Liver (tissue), 9 donors: ENCODE results near the gene SLC25A13. TPM values are rescaled to one million over a fixed set of nuclear protein-coding genes. Genes with fewer than 3 reads are reported as not detected.

Experiments used
- DNase-seq: peaks from one replicate; pipeline ENCODE4 v3.0.0-alpha.2; 2017; ENCODE audit warnings: low spot score
- H3K27ac ChIP-seq, 2 donors: one replicate each; pipeline ENCODE4 v1.7.0; 2013; ENCODE audit warnings: inconsistent platforms in 2 of 2, low read length in 2 of 2, control low read depth in 1 of 2, low read depth in 1 of 2, mild to moderate bottlenecking in 1 of 2
- H3K27me3 ChIP-seq, 4 donors: one replicate each; pipeline versions ENCODE4 v1.6.1 to v1.7.0; 2013; ENCODE audit warnings: low read length in 3 of 4, inconsistent platforms in 1 of 4, mild to moderate bottlenecking in 1 of 4, moderate library complexity in 1 of 4; ENCODE audit not compliant: control insufficient read depth in 4 of 4, insufficient read depth in 4 of 4
- H3K36me3 ChIP-seq, 4 donors: one replicate each; pipeline versions ENCODE4 v1.6.1 to v1.7.0; 2013; ENCODE audit warnings: low read length in 3 of 4, mild to moderate bottlenecking in 3 of 4, low read depth in 1 of 4, moderate library complexity in 1 of 4; ENCODE audit not compliant: control insufficient read depth in 4 of 4, insufficient read depth in 3 of 4
- H3K4me1 ChIP-seq, 4 donors: one replicate each; pipeline versions ENCODE4 v1.6.1 to v1.7.0; 2013; ENCODE audit warnings: low read length in 3 of 4, mild to moderate bottlenecking in 3 of 4, moderate library complexity in 1 of 4; ENCODE audit not compliant: control insufficient read depth in 4 of 4, insufficient read depth in 4 of 4
- H3K4me3 ChIP-seq, 3 donors: one replicate each; pipeline versions ENCODE4 v1.6.1 to v1.7.0; 2013; ENCODE audit warnings: low read length in 3 of 3, control low read depth in 1 of 3, low read depth in 1 of 3, mild to moderate bottlenecking in 1 of 3
- H3K9ac ChIP-seq, 2 donors: one replicate each; pipeline ENCODE4 v1.7.0; 2013; ENCODE audit warnings: low read length in 2 of 2, mild to moderate bottlenecking in 2 of 2, moderate library complexity in 2 of 2, control low read depth in 1 of 2, low read depth in 1 of 2
- H3K9me3 ChIP-seq, 4 donors: one replicate each; pipeline versions ENCODE4 v1.6.1 to v1.7.0; 2013; ENCODE audit warnings: low read length in 3 of 4; ENCODE audit not compliant: control insufficient read depth in 4 of 4
- ATF3 ChIP-seq: IDR thresholded peaks from 2 replicates; pipeline ENCODE4 v1.6.1; 2016; ENCODE audit warnings: antibody characterized with exemption
- CTCF ChIP-seq: fragments of 150-350 bp; IDR thresholded peaks from 2 replicates; pipeline ENCODE4 v1.5.1; 2017; ENCODE audit warnings: improper control_type of control experiment, low read depth, low read length; ENCODE audit not compliant: missing input control
- EGR1 ChIP-seq, 2 donors: IDR thresholded peaks; 2 replicates each; pipeline ENCODE4 v1.6.1; 2016 to 2018; ENCODE audit warnings: antibody characterized with exemption in 2 of 2, low read depth in 2 of 2
- FOXA1 ChIP-seq: IDR thresholded peaks from 2 replicates; pipeline ENCODE4 v1.6.1; 2016; ENCODE audit warnings: antibody characterized with exemption
- FOXA2 ChIP-seq: IDR thresholded peaks from 2 replicates; pipeline ENCODE4 v1.6.1; 2016; ENCODE audit warnings: antibody characterized with exemption
- GABPA ChIP-seq, 2 donors: IDR thresholded peaks in 1 of 2; conservative IDR thresholded peaks in 1 of 2; 2 replicates each; pipeline ENCODE4 v1.6.1; 2016; ENCODE audit warnings: antibody characterized with exemption in 2 of 2, mild to moderate bottlenecking in 1 of 2, moderate library complexity in 1 of 2
- HNF4A ChIP-seq, 2 donors: conservative IDR thresholded peaks; 2 replicates each; pipeline ENCODE4 v1.6.1; 2016; ENCODE audit warnings: antibody characterized with exemption in 2 of 2, mild to moderate bottlenecking in 2 of 2
- HNF4G ChIP-seq: IDR thresholded peaks from 2 replicates; pipeline ENCODE4 v1.6.1; 2016; ENCODE audit warnings: antibody characterized with exemption
- JUND ChIP-seq, 2 donors: IDR thresholded peaks; 2 replicates each; pipeline ENCODE4 v1.6.1; 2016; ENCODE audit warnings: antibody characterized with exemption in 2 of 2
- NR2F2 ChIP-seq: IDR thresholded peaks from 2 replicates; pipeline ENCODE4 v1.6.1; 2016; ENCODE audit warnings: antibody characterized with exemption
- RAD21 ChIP-seq, 2 donors: IDR thresholded peaks; 2 replicates each; pipeline ENCODE4 v1.6.1; 2016; ENCODE audit warnings: antibody characterized with exemption in 2 of 2, mild to moderate bottlenecking in 2 of 2
- RXRA ChIP-seq, 2 donors: IDR thresholded peaks; 2 replicates each; pipeline ENCODE4 v1.6.1; 2017 to 2018; ENCODE audit warnings: antibody characterized with exemption in 2 of 2, mild to moderate bottlenecking in 1 of 2
- SP1 ChIP-seq: IDR thresholded peaks from 2 replicates; pipeline ENCODE4 v1.6.1; 2018; ENCODE audit warnings: antibody characterized with exemption, mild to moderate bottlenecking
- TAF1 ChIP-seq: conservative IDR thresholded peaks from 2 replicates; pipeline ENCODE4 v1.6.1; 2016; ENCODE audit warnings: antibody characterized with exemption, mild to moderate bottlenecking
- YY1 ChIP-seq: IDR thresholded peaks from 2 replicates; pipeline ENCODE4 v1.6.1; 2016; ENCODE audit warnings: antibody characterized with exemption, mild to moderate bottlenecking
- ZBTB33 ChIP-seq: IDR thresholded peaks from 2 replicates; pipeline ENCODE4 v1.6.1; 2016; ENCODE audit warnings: antibody characterized with exemption
- WGBS: extraction: QIAGEN DNeasy Blood & Tissue Kit; methylation state at CpG from one replicate; pipeline ENCODE4 v1.1.7; 2013; 5-methylcytosine and 5-hydroxymethylcytosine counted together
- polyA plus RNA-seq, 2 donors: library from polyadenylated mRNA; stranded (reverse) in 1 of 2; unstranded in 1 of 2; fragments of 200-250 nt in 1 of 2; fragments of >200 nt in 1 of 2; fragmentation: Nextera tagmentation in 1 of 2; extraction: Ambion mirVana in 1 of 2; gene quantifications; one replicate each; pipeline versions ENCODE4 v1.2.1 to v1.2.3, GENCODE V29; 2013 to 2015
- total RNA-seq, 2 donors: library from RNA; depleted of rRNA; stranded (reverse); fragments of >200 nt; gene quantifications; one replicate each; pipeline ENCODE4 v1.2.3, GENCODE V29; 2014
- TF ChIP-seq, protein P1 (sequence below): IDR thresholded peaks from 2 replicates; pipeline ENCODE4 v1.6.1; 2016; ENCODE audit warnings: antibody characterized with exemption, mild to moderate bottlenecking
- TF ChIP-seq, protein P2 (sequence below): IDR thresholded peaks from 2 replicates; pipeline ENCODE4 v1.6.1; 2016; ENCODE audit warnings: antibody characterized with exemption
- donor health status: healthy.
- donor health status: healthy.
- donor health status: healthy.
- donor health status: healthy.
- donor health status: healthy.

SLC25A13 gene
- total and polyA plus RNA-seq, 4 donors: 45.6 to 116 (median 63.9) TPM

- Histone ChIP-seq H3K4me3 (no peak overlapping the region), H3K9ac (no peak overlapping the region), H3K4me1 (peaks cover 2 to 22% (median 4%) of the 10 kb centered on the region in 4 donors), H3K27me3 (no peaks in the 10 kb centered on the region), H3K9me3 (no peaks in the 10 kb centered on the region), H3K27ac (no peak overlapping the region), H3K36me3 (no peaks in the 10 kb centered on the region)
- WGBS: 81% methylated on average over 3 of the region's 3 CpGs
- TF ChIP-seq, protein P1, sequence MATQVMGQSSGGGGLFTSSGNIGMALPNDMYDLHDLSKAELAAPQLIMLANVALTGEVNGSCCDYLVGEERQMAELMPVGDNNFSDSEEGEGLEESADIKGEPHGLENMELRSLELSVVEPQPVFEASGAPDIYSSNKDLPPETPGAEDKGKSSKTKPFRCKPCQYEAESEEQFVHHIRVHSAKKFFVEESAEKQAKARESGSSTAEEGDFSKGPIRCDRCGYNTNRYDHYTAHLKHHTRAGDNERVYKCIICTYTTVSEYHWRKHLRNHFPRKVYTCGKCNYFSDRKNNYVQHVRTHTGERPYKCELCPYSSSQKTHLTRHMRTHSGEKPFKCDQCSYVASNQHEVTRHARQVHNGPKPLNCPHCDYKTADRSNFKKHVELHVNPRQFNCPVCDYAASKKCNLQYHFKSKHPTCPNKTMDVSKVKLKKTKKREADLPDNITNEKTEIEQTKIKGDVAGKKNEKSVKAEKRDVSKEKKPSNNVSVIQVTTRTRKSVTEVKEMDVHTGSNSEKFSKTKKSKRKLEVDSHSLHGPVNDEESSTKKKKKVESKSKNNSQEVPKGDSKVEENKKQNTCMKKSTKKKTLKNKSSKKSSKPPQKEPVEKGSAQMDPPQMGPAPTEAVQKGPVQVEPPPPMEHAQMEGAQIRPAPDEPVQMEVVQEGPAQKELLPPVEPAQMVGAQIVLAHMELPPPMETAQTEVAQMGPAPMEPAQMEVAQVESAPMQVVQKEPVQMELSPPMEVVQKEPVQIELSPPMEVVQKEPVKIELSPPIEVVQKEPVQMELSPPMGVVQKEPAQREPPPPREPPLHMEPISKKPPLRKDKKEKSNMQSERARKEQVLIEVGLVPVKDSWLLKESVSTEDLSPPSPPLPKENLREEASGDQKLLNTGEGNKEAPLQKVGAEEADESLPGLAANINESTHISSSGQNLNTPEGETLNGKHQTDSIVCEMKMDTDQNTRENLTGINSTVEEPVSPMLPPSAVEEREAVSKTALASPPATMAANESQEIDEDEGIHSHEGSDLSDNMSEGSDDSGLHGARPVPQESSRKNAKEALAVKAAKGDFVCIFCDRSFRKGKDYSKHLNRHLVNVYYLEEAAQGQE: no peak
- no peak for TF ChIP-seq TAF1
- TF ChIP-seq RAD21 (IDR thresholded peaks at IDR 0.05): no peak
- TF ChIP-seq FOXA2: no peak
- TF ChIP-seq SP1: no peak
- TF ChIP-seq JUND (IDR thresholded peaks at IDR 0.05): no peak
- no peak for TF ChIP-seq YY1
- TF ChIP-seq ZBTB33: no peak
- TF ChIP-seq EGR1 (IDR thresholded peaks at IDR 0.05; ENCODE audit: low read depth in 2 of 2): no peak
- no peak for TF ChIP-seq HNF4G
- TF ChIP-seq, protein P2, sequence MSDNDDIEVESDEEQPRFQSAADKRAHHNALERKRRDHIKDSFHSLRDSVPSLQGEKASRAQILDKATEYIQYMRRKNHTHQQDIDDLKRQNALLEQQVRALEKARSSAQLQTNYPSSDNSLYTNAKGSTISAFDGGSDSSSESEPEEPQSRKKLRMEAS: no peak
- no peak for TF ChIP-seq FOXA1
- no peak for TF ChIP-seq HNF4A (conservative IDR thresholded peaks at IDR 0.05)
- TF ChIP-seq GABPA (IDR thresholded peaks at IDR 0.05 in 1 of 2, conservative IDR thresholded peaks at IDR 0.05 in 1 of 2): no peak
- TF ChIP-seq RXRA (IDR thresholded peaks at IDR 0.05): no peak
- no peak for TF ChIP-seq ATF3
- no peak for TF ChIP-seq CTCF
- TF ChIP-seq NR2F2: no peak
- DNase-seq: no peak
These were observed 67.9 kb downstream of the SLC25A13 start for GRCh38 chr7:96253964-96254363.
